Melanocyte of skin (primary cell): ENCODE measurements around the gene HRH3. TPM values are rescaled to one million over a fixed set of nuclear protein-coding genes. Genes with fewer than 3 reads are reported as not detected.

Source experiments
- total RNA-seq, 2 donors: library from RNA; depleted of rRNA; stranded (reverse); fragments of >200 nt; gene quantifications; 2 replicates each; pipeline ENCODE4 v1.2.3, GENCODE V29; 2012

The HRH3 gene
- total RNA-seq: not detected

GRCh38 chr20:62219992-62220665 is at the start of gene HRH3:
Gene HRH3 (minus strand): TSS chr20:62220278. CDS start chr20:62219970, 308 bp downstream.

GRCh38 chr20:62237801-62238568 is 17.9 kb upstream of the HRH3 start, which contains the start of gene OSBPL2:
Gene OSBPL2 (plus strand): TSS chr20:62238521. CDS start chr20:62256185, 17,664 bp downstream.

GRCh38 chr20:62182469-62183425 is 37.3 kb downstream of the HRH3 start, which contains the start of gene MTG2:
Gene MTG2 (plus strand): TSS chr20:62183028. CDS start chr20:62193421, 10,393 bp downstream.

Other genes with a start within 250 kb of the HRH3 start
- gene TAF4, start 154.4 kb downstream of the HRH3 start, total RNA-seq: 10 to 100 TPM in 1 of 2 donors, 1 to 10 TPM in 1; 5.2 to 11.3 TPM
- gene LSM14B, start 97.8 kb downstream of the HRH3 start, total RNA-seq: 10 to 100 TPM; 31.0 to 31.6 TPM
- gene PSMA7, start 76.9 kb downstream of the HRH3 start, total RNA-seq: 100 to 1,000 TPM; 331 to 446 TPM
- gene SS18L1, start 76.5 kb downstream of the HRH3 start, total RNA-seq: 10 to 100 TPM; 14.3 to 15.8 TPM
- 10 to 100 TPM; 16.5 to 26.6 TPM for gene MTG2, start 37.2 kb downstream of the HRH3 start, total RNA-seq
- 10 to 100 TPM; 21.3 to 24.0 TPM for gene OSBPL2, start 18.2 kb upstream of the HRH3 start, total RNA-seq
- gene ADRM1, start 82.7 kb upstream of the HRH3 start, total RNA-seq: 100 to 1,000 TPM; 133 to 185 TPM
- 1 to 10 TPM; 2.0 to 2.8 TPM for gene LAMA5, start 147.0 kb upstream of the HRH3 start, total RNA-seq
- gene RPS21, start 166.8 kb upstream of the HRH3 start, total RNA-seq: 100 to 1,000 TPM; 230 to 299 TPM
- gene CABLES2, start 187.0 kb upstream of the HRH3 start, total RNA-seq: 1 to 10 TPM; 2.7 to 2.8 TPM
- gene RBBP8NL, start 207.3 kb upstream of the HRH3 start, total RNA-seq: not detected